IPS DF 19.7 (cell line): Measurements from ENCODE around the gene RBM34.
"Not testable (repeated sequence)": the region's sequence is repeated elsewhere in the genome, so short reads cannot be mapped to it uniquely, and the experiment has no call there.

Experiments
- DNase-seq: peaks from one replicate; pipeline ENCODE4 v3.0.0-alpha.2; 2013; ENCODE audit warnings: low read depth, low spot score

Gene RBM34, protein sequence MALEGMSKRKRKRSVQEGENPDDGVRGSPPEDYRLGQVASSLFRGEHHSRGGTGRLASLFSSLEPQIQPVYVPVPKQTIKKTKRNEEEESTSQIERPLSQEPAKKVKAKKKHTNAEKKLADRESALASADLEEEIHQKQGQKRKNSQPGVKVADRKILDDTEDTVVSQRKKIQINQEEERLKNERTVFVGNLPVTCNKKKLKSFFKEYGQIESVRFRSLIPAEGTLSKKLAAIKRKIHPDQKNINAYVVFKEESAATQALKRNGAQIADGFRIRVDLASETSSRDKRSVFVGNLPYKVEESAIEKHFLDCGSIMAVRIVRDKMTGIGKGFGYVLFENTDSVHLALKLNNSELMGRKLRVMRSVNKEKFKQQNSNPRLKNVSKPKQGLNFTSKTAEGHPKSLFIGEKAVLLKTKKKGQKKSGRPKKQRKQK

DNA sequence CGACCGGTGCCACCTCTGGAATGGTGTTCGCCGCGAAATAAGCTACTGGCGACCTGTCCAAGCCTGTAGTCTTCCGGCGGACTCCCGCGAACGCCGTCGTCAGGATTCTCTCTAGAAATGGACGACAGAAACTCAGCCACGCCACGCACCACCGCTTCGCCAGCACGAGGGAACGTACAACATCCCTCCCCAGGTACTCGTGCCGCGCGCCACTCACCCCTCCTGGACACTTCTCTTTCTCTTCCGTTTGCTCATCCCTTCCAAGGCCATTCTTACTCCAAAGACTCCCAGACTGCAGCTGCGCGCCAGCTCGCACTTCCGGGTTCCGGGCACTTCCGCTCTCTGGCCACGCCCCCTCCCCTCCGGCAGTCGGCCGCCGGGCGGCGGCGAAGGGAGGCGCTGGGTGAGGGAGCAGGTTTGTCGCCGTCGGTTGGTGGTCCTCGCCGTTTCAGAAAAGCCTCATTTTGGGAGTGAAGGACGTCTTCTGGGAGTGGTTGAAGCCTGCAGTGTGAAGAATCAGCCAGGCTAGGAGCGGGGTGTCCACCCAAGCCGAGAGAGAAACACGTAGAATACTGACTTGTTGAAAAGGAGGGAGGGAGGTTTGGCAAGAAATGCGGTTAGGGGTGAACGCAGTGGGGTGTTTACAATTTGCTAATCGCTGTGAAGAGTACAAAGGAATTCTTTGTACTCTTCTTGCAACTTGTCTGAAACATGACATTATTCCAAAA is at the start of gene RBM34:
Gene RBM34, minus strand, starts transcription at position 294 of the 728 bp plus-strand sequence. Its CDS starts 24 bp downstream, at position 270.
- peak; percentile 61 for DNase-seq

DNA sequence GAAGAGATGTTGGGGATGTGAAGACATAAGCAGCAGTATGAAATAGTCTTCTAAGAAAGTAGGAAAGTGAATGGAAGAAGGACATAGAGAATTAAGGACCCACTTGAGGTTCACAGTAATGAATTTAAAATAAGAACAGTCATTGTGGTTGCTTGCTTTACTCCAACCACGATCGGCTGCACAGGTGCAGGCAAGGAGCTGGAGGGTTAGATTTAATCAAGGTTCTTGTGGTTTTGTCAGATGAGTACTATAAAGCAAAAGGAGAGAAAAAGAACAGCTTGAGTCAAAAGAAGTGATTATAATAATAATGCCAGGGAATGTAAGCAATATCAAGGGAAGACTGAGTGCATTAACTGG is 46.1 kb upstream of the RBM34 start:
- no peak for DNase-seq

DNA sequence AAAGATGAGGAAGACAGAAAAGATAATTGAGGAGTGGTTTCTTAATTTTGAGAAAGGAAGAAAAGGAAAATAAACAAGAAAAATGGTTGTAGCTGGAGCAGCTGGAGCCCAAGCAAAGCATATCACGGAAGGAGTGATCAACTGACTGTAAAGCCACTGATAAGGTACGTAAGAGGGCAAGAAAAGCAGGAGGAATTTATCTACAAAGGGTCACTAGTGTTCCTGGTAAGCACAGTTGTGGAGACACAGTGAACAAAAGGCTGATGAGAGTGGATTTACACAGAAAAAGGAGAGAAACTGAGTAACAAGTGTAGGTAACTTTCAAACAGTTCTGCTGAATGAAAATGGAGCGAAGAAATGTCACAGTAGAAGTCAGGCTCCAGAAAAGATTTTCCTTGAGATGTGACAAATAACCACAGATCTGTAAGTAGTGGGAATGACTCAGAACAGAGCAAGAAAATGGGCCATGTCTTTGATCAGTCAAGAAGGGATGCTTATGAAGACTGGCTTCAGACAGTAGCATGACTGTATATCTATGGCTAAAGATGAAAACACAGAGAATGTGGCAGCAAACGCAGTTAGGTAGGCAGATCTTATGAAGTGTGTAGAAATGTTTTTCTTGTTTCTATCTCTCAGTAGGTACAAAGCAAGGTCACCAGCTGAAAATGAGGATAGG is 45.6 kb upstream of the RBM34 start:
- DNase-seq = no peak

DNA sequence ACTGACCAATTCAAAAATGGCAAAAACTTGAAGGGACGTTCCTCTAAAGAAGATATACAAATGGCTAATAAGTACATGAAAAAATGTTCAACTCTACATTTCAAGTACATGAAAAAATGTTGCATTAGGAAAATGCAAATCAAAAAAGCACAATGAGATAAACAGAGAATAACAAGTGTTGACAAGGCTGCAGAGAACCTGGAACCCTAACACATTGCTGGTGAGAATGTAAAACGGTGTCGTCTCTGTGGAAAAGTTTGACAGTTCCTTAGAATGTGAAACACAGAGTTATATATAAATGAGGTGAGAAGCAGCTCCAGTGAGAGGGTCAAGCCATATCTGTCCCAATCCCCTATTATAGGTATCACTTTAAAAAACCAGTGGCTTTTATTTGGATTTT is 44.6 kb upstream of the RBM34 start:
- DNase-seq = no peak

DNA sequence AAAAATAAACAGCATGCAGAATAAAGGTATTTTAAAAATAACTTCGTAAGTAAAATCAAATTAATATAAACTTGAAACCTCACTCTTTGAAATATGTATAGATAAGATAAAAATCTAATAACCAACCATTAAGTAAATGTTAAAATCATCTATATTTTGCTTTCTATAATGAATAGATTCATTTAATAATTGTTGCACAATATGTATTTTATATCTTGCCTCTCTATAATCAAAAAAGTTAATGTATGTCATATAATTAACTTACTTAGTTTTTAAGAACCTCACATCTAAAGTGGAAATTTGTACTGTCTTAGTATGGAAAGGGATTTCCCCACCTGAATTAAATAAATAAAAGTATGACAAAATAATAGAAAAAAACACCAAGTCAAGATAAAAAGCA is 42.4 kb upstream of the RBM34 start:
- DNase-seq = no peak

DNA sequence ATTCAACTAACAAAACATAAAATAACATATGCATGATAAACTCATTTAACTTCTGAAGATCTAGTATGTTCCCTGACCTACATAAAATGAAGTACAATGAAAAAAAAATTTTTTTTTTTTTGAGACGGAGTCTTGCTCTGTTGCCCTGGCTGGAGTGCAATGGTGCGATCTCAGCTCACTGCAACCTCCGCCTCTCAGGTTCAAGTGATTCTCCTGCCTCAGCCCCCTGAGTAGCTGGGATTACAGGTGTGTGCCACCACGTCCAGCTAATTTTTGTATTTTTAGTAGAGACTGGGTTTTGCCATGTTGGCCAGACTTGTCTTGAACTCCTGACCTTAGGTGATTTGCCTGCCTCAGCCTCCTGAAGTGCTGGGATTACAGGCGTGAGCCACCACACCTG is 41.4 kb upstream of the RBM34 start:
- DNase-seq = not testable (repeated sequence)

DNA sequence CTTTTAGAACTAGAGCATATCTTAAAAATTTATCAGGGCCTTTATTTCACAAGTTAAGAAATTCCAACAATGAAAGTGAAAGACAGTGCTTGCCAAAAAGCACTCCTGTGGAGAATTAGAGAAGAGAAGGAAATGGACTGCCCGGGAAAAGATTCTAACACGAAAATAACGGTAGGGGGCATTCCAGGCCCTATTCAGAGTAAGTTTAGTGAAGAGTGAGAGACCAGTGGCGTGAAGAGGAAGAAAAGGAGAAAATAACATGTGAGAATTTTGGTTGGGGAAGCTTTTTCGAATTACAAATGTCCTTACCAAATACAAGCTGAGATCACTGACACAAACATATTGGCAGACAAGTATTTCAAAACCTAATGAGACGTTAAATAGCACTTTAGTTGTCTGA is 38.4 kb upstream of the RBM34 start:
- DNase-seq = peak; percentile 75

DNA sequence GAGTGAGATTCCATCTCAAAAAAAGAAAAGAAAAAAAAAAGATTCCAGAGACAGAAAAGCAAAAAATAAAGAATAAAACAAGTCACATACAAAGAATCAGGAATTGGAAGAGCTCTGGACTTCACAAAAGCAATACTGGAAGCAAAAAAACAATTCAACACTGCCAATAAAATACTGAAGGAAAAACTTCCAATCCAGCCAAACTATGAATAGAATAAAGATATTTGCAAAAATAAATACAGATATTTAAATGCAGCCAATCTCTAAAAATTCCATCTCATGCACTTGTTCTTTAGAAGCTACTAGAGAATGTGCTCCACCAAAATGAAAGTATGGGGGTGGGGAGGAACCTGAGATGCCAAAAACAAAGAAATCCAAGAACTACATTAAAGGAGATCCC is 29.4 kb upstream of the RBM34 start:
- DNase-seq = no peak

DNA sequence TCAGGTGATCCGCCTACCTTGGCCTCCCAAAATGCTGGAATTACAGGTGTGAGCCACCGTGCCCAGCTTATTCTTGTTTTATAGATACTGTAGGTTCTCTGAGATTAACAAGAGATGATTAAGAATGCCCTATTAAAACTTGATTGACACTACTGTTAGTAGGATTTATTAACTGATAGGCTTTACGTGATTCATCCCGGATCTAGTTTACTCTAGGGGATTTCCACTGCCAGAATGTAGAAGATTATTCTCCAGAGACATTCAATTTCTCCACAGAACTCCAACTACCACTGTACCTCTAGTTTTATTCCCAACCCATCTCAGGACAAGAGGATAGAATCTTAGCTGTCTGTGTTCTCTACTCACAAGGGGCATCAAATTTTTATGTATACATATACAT is 26.3 kb upstream of the RBM34 start:
- no peak for DNase-seq

DNA sequence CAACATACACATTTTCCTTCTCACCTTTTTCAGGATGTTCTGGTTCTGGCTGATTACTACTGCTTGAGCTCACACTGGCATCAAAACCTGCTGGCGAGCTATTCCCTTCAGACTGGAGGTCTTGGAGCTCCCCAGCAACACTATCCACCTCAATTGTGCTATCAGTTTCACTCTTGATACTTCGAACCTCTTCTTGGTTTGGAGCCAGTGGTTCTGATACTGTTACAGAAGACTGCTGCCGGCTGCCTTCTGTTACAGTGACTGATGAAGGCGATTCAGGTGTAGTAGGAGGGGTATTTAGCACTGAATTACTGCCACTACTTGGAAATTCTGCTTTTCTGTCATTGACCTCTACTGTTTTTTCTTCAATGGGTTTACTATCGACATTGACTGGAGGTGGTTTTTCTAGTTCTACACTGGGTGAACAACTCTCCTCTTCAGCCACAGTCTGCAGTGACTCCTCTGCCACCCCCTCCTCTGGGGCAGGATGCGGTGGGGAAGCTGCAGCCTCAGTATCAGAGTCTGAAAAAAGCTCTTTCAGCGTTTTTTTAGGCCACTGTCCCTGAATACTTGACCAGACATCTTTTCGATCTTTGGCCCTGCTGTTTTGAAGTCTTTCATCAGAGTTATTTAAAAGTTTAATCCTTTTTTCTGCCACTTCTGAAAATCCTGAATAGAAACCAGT is 20.7 kb upstream of the RBM34 start:
- DNase-seq = no peak

DNA sequence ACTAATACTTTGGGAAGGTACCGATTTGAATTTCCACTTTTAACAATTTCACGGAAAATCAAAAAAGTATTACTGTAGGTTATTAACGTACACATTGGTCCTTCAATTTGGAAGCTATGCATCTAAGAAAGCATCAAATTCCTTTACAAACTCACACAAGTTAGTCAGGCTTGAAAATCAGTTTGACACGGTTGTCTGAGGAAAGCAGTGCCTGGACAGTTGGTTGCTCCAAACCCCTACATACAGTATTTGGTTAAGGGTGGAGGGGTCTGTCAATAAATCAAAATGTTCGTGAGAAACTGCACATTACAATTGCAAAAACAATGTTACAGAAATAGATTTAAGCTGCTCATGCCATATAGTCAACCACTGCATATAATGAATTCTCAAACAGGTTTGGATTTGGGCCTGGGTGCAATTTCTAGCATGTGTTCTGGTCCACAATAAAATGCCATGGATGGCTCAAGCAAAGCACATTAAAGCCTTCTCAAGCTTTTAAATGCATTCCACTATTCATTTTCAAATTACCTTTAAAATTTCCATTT is 19.9 kb upstream of the RBM34 start:
- no peak for DNase-seq

DNA sequence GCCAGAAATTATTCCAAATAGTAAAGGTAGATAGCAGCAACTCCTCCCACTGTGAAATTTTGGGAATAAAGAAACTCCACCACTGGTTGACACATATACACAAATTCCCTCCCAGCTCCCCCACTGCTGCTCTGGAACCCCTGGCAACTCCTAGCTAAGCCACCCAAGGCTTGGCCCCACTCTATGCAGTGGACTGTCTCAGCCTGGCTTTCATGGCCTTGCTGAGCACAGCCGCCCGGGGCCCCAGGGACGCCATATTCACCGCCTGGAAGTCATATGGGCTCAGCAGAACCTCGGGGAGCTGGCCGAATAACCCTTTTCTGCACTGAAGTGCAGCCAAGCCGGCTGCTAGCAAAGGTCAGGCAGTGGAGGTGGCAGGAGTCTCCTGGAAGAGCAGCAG is 15.4 kb upstream of the RBM34 start:
- DNase-seq = no peak

DNA sequence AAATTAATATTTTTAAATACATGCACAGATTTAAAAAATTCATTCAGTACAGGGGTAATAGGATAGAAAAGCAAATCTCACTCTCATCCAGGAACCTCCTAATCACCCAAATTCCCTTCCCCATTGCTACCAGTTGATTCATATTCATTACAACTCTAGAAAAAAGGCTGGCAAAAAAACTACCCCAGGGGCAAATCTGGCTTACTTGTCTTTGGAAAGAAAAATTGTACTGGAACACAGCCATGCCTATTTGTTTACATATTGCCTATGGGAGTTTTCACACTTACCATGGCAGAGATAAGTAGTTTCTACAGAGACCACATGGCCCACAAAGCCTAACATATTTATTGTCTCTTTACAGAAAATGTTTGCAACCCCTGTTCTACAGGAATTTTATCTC is 8.9 kb upstream of the RBM34 start:
- DNase-seq = no peak

DNA sequence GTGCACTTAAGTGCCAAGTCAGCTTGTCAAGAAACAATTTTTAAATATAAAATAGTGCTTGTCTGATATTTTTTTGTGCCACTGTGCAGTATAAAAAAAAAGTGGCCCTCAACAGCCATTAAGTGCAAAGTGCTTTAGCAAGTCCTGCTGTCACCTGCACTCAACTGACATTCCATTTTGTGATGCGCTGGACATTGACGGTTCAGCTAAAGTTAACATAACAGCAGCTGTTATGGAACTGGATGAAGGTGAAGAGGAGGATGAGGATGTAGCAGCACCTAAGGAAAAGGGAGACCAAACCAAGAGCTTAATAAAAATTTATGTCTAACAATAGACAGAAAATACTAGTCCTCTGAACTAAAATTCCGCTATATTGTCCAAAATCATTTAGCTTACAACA is 7.3 kb upstream of the RBM34 start:
- no peak for DNase-seq

DNA sequence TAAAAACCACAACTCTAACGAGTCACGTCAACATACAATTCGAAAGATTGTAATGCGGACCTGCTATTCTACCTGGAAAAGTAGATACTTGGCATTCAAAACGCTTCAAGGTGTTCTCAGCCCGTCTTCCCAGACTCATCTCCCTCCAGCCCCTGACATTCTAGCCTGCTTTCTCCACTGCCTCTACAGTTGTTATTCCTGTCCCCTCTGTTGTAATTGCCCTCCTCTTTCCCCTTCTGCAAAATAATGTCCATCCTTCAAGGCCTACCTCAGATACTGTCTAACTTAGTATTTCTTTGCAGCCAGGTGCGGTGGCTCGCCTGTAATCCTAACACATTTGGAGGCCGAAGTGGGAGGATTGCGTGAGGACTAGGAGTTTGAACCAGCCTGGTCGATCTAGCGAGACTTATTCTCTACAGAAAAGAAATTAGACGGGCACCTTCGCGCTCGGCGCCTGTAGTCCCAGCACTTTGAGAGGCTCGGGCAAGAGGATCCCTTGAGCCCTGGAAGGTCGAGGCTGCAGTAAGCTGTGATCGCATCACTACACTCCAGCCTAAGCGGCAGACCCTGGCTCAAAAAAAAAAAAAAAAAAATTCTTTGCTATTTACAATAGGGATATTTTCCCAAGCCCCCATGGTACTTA is 756 bp upstream of the RBM34 start:
- DNase-seq = no peak

DNA sequence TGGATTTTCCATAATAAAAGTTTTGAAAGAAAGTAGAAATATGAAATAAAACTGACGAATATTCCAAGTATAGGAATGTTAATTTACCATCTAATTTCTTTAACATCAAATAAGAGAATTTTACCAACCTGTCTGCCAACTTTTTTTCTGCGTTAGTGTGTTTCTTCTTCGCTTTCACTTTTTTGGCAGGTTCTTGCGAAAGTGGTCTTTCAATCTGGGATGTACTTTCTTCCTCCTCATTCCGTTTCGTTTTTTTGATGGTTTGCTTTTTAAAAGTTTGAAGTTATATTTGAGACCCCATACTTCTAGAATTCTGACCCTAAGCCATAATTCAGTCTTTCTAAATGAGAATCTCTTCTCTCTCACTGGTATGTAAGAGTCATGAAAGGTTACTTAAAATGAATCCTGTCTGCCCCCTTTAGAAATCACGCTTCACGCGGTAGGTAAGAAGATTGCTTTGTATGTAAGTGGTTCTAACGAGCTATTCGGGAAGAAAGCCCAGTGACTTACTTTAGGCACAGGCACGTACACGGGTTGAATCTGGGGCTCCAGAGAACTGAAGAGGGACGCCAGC is 580 bp downstream of the RBM34 start:
- DNase-seq = no peak

DNA sequence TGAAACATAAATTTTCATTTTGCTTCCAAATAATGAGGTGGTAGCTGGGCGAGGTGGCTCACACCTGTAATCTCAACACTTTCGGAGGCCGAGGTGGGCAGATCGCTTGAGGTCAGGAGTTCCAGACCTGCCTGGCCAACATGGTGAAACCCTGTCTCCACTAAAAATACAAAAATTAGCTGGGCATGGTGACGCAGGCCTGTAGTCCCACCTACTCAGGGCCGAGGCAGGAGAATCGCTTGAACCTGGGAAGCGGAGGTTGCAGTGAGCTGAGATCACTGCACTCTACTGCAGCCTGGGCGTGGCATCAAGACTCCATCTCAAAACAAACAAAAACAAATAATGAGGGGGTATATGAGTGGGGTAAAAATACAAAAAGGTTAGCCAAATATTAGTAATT is 1.1 kb downstream of the RBM34 start:
- not testable (repeated sequence) for DNase-seq

DNA sequence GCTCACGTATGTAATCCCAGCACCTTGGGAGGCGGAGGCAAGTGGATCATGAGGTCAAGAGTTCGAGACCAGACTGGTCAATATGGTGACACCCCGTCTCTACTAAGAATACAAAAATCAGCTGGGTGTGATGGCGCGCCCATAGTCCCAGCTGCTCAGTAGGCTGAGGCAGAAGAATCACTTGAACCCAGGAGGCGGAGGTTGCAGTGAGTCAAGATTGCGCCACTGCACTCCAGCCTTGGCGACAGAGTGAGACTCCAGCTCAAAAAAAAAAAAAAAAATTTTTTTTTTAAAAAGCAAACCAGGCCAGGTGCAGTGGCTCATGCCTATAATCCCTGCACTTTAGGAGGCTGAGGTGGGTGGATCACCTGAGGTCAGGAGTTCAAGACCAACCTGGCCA is 1.8 kb downstream of the RBM34 start:
- not testable (repeated sequence) for DNase-seq

DNA sequence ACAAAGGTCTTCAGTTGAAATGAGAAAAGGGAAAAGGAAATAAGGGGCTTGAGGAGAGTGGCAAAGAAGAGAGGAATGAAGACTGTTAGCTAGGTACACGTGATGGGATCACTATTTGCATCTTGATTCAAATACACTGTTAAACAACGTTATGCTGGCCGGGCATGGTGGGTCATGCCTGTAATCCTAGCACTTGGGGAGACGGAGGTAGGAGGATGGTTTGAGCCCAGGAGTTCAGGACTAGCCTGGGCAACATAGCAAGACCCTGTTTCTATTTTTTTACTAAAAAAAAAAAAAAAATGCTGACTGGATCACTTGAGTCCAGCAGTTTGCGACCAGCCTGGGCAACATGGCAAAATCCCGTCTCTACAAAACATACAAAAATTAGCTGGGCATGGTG is 2.4 kb downstream of the RBM34 start:
- no peak for DNase-seq

DNA sequence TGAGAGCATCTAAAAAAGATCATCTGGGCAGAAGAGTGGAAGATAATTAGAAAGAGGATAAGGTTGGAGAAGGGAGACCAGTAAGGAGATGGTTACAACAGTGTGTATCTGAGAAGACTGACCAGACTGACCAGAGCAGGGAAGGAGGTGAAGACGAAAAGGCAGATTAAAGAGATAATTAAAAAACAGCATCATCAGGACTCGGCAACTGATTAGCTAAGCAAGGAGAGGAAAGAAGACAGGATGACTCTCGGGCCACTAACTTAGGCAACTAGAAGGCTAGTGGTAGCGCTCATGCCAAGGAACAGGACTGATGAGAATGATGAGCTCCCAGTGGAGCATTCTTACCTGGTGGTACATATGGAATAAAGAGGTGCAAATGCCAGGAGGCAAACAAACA is 3.9 kb downstream of the RBM34 start:
- no peak for DNase-seq

DNA sequence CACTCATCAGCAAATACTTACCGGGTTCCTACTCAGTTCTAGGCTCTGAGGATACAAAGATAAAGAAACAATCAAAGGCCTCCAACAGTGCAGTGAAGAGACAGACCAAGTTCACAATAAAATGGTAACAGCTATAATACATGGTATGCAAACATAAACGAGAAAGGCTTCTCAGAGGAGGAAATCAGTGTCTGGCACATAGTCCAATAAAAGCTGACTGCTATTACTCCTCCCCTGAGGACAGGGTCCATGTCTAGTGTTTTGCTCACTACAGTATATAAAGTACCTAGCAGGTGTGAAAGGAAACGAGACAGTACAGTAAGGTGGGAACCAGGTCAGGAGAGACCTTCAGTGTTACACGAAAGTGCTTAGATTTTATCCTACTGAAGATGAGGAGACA is 4.3 kb downstream of the RBM34 start:
- no peak for DNase-seq
